Measurements from ENCODE around the gene TAS1R1.

Gene TAS1R1

GRCh38 chr1:6619045-6619444, 63.9 kb downstream of the TAS1R1 start:
- TF ChIP-seq, protein P1, sequence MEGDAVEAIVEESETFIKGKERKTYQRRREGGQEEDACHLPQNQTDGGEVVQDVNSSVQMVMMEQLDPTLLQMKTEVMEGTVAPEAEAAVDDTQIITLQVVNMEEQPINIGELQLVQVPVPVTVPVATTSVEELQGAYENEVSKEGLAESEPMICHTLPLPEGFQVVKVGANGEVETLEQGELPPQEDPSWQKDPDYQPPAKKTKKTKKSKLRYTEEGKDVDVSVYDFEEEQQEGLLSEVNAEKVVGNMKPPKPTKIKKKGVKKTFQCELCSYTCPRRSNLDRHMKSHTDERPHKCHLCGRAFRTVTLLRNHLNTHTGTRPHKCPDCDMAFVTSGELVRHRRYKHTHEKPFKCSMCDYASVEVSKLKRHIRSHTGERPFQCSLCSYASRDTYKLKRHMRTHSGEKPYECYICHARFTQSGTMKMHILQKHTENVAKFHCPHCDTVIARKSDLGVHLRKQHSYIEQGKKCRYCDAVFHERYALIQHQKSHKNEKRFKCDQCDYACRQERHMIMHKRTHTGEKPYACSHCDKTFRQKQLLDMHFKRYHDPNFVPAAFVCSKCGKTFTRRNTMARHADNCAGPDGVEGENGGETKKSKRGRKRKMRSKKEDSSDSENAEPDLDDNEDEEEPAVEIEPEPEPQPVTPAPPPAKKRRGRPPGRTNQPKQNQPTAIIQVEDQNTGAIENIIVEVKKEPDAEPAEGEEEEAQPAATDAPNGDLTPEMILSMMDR (IDR thresholded peaks at IDR 0.05; ENCODE audit: low read depth, low read length), result no peak
- no peak overlapping the region for H3K4me3 ChIP-seq (ENCODE audit: low read depth, low read length)

GRCh38 chr1:6621429-6622391, 66.6 kb downstream of the TAS1R1 start:
- no peak overlapping the region for H3K4me3 ChIP-seq (ENCODE audit: low read depth, low read length)
- TF ChIP-seq, protein P1 (IDR thresholded peaks at IDR 0.05; ENCODE audit: low read depth, low read length), result no peak

- no peak overlapping the region for H3K4me3 ChIP-seq (ENCODE audit: low read depth, low read length)
- TF ChIP-seq, protein P1 (IDR thresholded peaks at IDR 0.05; ENCODE audit: low read depth, low read length), result no peak
Observed at GRCh38 chr1:6622396-6623152, 67.5 kb downstream of the TAS1R1 start.

- TF ChIP-seq, protein P1 (IDR thresholded peaks at IDR 0.05; ENCODE audit: low read depth, low read length), result no peak
- H3K4me3 ChIP-seq (ENCODE audit: low read depth, low read length), result no peak overlapping the region
Observed at GRCh38 chr1:6623269-6623965, 68.3 kb downstream of the TAS1R1 start.

GRCh38 chr1:6624710-6625583, 69.8 kb downstream of the TAS1R1 start, which contains the start of gene THAP3:
TSS of gene THAP3 (plus strand) at chr1:6624868. CDS start at chr1:6625219, 351 bp downstream.
- TF ChIP-seq, protein P1 (IDR thresholded peaks at IDR 0.05; ENCODE audit: low read depth, low read length), result no peak
- H3K4me3 ChIP-seq (ENCODE audit: low read depth, low read length), result peak within 1 kb of the TSS; percentile 79

DNA sequence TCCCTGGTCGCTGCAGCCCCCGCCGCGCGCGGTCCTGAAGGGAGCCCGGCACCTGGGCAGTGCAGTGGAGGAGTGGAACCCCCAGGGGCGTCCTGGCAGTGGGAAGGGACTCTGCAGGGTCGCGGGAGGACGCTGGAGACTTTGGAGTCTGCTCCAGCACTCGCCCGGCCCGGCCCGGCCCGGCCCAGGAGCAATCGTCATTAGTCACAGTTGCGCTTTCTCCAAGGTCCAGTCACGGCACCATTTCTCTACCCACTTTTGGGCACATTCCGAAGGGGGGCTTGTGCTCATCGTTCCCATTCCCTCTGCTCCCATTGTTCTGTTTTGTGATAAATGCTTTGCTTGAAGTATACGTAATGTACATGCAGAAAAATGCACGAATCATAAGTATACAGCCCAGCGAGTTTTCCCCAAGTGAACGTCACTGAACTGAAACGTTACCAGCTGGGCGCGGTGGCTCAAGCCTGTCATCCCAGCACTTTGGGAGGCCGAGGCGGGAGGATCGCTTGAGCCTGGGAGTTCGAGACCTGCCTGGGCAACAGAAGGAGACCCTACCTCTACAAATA, 70.6 kb downstream of the TAS1R1 start:
- TF ChIP-seq, protein P1 (IDR thresholded peaks at IDR 0.05; ENCODE audit: low read depth, low read length), result no peak
- H3K4me3 ChIP-seq (ENCODE audit: low read depth, low read length), result peak overlapping the region; percentile 79
